OCI-LY1 (cell line): Measurements from ENCODE around the gene VMP1.
A peak's percentile ranks its signal among the peaks of the same experiment; 100 is the strongest.

ENCODE experiments used
- H2AFZ ChIP-seq: fragments of 200-600 bp; sonication (generic), shearing (Covaris generic); 2 replicates; pipeline ENCODE4 v1.6.0; 2014; ENCODE audit warnings: antibody characterized with exemption, mild to moderate bottlenecking, low read length
- H3F3A ChIP-seq: fragments of 200-600 bp; sonication (generic), shearing (Covaris generic); 2 replicates; pipeline ENCODE4 v1.6.0; 2014; ENCODE audit warnings: mild to moderate bottlenecking, antibody characterized with exemption, low read length, moderate library complexity; ENCODE audit not compliant: insufficient read depth
- H3K27ac ChIP-seq: fragments of 200-600 bp; sonication (generic); 2 replicates; pipeline ENCODE4 v1.5.1; 2014; ENCODE audit warnings: low read length, mixed run types, mild to moderate bottlenecking, low read depth; ENCODE audit not compliant: poor library complexity, severe bottlenecking
- H3K27me3 ChIP-seq: fragments of 200-600 bp; sonication (generic); 2 replicates; pipeline ENCODE4 v1.6.0; 2014; ENCODE audit warnings: antibody characterized with exemption, mild to moderate bottlenecking, low read length, moderate library complexity; ENCODE audit not compliant: insufficient read depth
- H3K36me3 ChIP-seq: fragments of 200-600 bp; sonication (generic); 2 replicates; pipeline ENCODE4 v1.6.1; 2014; ENCODE audit warnings: mild to moderate bottlenecking, antibody characterized with exemption, low read length, moderate library complexity, mixed read lengths; ENCODE audit not compliant: insufficient read depth
- H3K4me1 ChIP-seq: fragments of 200-600 bp; sonication (generic); 2 replicates; pipeline ENCODE4 v1.5.1; 2014; ENCODE audit warnings: mild to moderate bottlenecking, low read length, moderate library complexity; ENCODE audit not compliant: insufficient read depth, severe bottlenecking
- H3K4me2 ChIP-seq: fragments of 200-600 bp; sonication (generic), shearing (Covaris generic); 2 replicates; pipeline ENCODE4 v1.6.1; 2014; ENCODE audit warnings: low read length
- H3K4me3 ChIP-seq: fragments of 200-600 bp; sonication (generic); 2 replicates; pipeline ENCODE4 v1.5.1; 2014; ENCODE audit warnings: low read length, low read depth, mild to moderate bottlenecking, mixed read lengths; ENCODE audit not compliant: poor library complexity, severe bottlenecking
- H3K79me2 ChIP-seq: fragments of 200-600 bp; shearing (Covaris generic); 2 replicates; pipeline ENCODE4 v1.6.1; 2016; ENCODE audit warnings: mixed run types, low read length, mixed read lengths; ENCODE audit not compliant: insufficient read depth
- H3K9ac ChIP-seq: fragments of 200-600 bp; sonication (generic), shearing (Covaris generic); 2 replicates; pipeline ENCODE4 v1.6.1; 2014; ENCODE audit warnings: mild to moderate bottlenecking, low read length, mixed read lengths
- H3K9me2 ChIP-seq: fragments of 200-600 bp; sonication (generic), shearing (Covaris generic); 2 replicates; pipeline ENCODE4 v1.6.1; 2014; ENCODE audit warnings: low read depth, mild to moderate bottlenecking, low read length, mixed read lengths
- H3K9me3 ChIP-seq: fragments of 200-600 bp; shearing (Covaris generic); 2 replicates; pipeline ENCODE4 v1.6.1; 2014; ENCODE audit warnings: low read length, mixed read lengths
- H4K20me1 ChIP-seq: fragments of 200-600 bp; sonication (generic), shearing (Covaris generic); 2 replicates; pipeline ENCODE4 v1.6.0; 2016; ENCODE audit warnings: mild to moderate bottlenecking, low read length; ENCODE audit not compliant: insufficient read depth
- CTCF ChIP-seq: fragments of 200-600 bp; sonication (generic), shearing (Covaris generic); IDR thresholded peaks from 2 replicates; pipeline ENCODE4 v1.5.1; 2017; ENCODE audit warnings: mild to moderate bottlenecking, antibody characterized with exemption, low read length, moderate library complexity, mixed read lengths
- EZH2 ChIP-seq: fragments of 200-600 bp; sonication (generic), shearing (Covaris generic); IDR thresholded peaks from 2 replicates; pipeline ENCODE4 v1.8.0; 2017; ENCODE audit warnings: borderline replicate concordance, mixed run types, mild to moderate bottlenecking, antibody characterized with exemption, low read length, moderate library complexity, mixed read lengths

Gene VMP1

GRCh38 chr17:59707971-59708430 lies 547 bp downstream of the VMP1 start:
- Histone ChIP-seq H3K4me1 (peaks cover 34% of the 10 kb centered on the region), H3K9me2 (no peaks in the 10 kb centered on the region), H2AFZ (peak overlapping the region; percentile 9; the same call in 1 of the 2 replicates), H3K9ac (peak overlapping the region; percentile 96), H3K36me3 (peaks cover 17% of the 10 kb centered on the region), H3F3A (no peaks in the 10 kb centered on the region), H3K9me3 (no peaks in the 10 kb centered on the region), H3K4me3 (peak overlapping the region; percentile 89), H3K27me3 (no peaks in the 10 kb centered on the region), H3K27ac (peak overlapping the region; percentile 78), H4K20me1 (no peaks in the 10 kb centered on the region), H3K79me2 (peaks cover 86% of the 10 kb centered on the region), H3K4me2 (peak overlapping the region; percentile 92)
- TF ChIP-seq CTCF (no peak), EZH2 (no peak)

GRCh38 chr17:59711936-59712335 lies 4.5 kb downstream of the VMP1 start:
- no peak overlapping the region for H3K9ac ChIP-seq
- TF ChIP-seq EZH2 (no peak), CTCF (no peak)
- H3K4me1 ChIP-seq: peaks cover 17% of the 10 kb centered on the region
- no peak overlapping the region for H3K27ac ChIP-seq
- no peaks in the 10 kb centered on the region for H4K20me1 ChIP-seq
- H3K9me3 ChIP-seq: no peaks in the 10 kb centered on the region
- no peaks in the 10 kb centered on the region for H3K36me3 ChIP-seq
- no peaks in the 10 kb centered on the region for H3K27me3 ChIP-seq
- no peak overlapping the region for H2AFZ ChIP-seq
- H3K9me2 ChIP-seq: no peaks in the 10 kb centered on the region
- H3K4me3 ChIP-seq: no peak overlapping the region
- no peaks in the 10 kb centered on the region for H3F3A ChIP-seq
- H3K79me2 ChIP-seq: peaks cover 68% of the 10 kb centered on the region
- no peak overlapping the region for H3K4me2 ChIP-seq

GRCh38 chr17:59712862-59713261 lies 5.4 kb downstream of the VMP1 start:
- H3K27me3 ChIP-seq: no peaks in the 10 kb centered on the region
- H4K20me1 ChIP-seq: no peaks in the 10 kb centered on the region
- H3K4me2 ChIP-seq: no peak overlapping the region
- H3K36me3 ChIP-seq: no peaks in the 10 kb centered on the region; the same call in 1 of the 2 replicates
- no peak overlapping the region for H2AFZ ChIP-seq
- TF ChIP-seq EZH2 (no peak), CTCF (no peak)
- no peak overlapping the region for H3K27ac ChIP-seq
- no peaks in the 10 kb centered on the region for H3K9me3 ChIP-seq
- no peaks in the 10 kb centered on the region for H3K9me2 ChIP-seq
- peaks cover 73% of the 10 kb centered on the region for H3K79me2 ChIP-seq
- no peaks in the 10 kb centered on the region for H3F3A ChIP-seq
- no peak overlapping the region for H3K4me3 ChIP-seq
- H3K4me1 ChIP-seq: peaks cover 17% of the 10 kb centered on the region
- H3K9ac ChIP-seq: no peak overlapping the region
